HUES64 (cell line): Measurements from ENCODE around the gene BMF.
"Not testable (repeated sequence)": the region's sequence is repeated elsewhere in the genome, so short reads cannot be mapped to it uniquely, and the experiment has no call there.

ENCODE experiments used
- H3K27ac ChIP-seq: 2 replicates; pipeline ENCODE4 v1.7.0; 2013; ENCODE audit warnings: low read depth, low read length, inconsistent platforms
- H3K27me3 ChIP-seq: 2 replicates; pipeline ENCODE4 v1.6.1; 2013; ENCODE audit warnings: mild to moderate bottlenecking, low read length; ENCODE audit not compliant: insufficient read depth
- H3K36me3 ChIP-seq: 2 replicates; pipeline ENCODE4 v1.6.1; 2013; ENCODE audit warnings: mild to moderate bottlenecking, low read length; ENCODE audit not compliant: insufficient read depth
- H3K4me1 ChIP-seq: 2 replicates; pipeline ENCODE4 v1.6.1; 2013; ENCODE audit warnings: mild to moderate bottlenecking, low read length, moderate library complexity; ENCODE audit not compliant: insufficient read depth
- H3K4me3 ChIP-seq: 2 replicates; pipeline ENCODE4 v1.5.1; 2013; ENCODE audit warnings: mild to moderate bottlenecking, low read length, moderate library complexity
- H3K9ac ChIP-seq: 2 replicates; pipeline ENCODE4 v1.6.1; 2013; ENCODE audit warnings: mild to moderate bottlenecking, low read depth, low read length
- H3K9me3 ChIP-seq: 2 replicates; pipeline ENCODE4 v1.6.1; 2013; ENCODE audit warnings: low read depth, low read length; ENCODE audit not compliant: insufficient read depth
- WGBS: fragments of 150-250, 120-280 bp; methylation state at CpG from one replicate; pipeline ENCODE4 v1.1.7; 2013; ENCODE audit warnings: missing lambda C conversion rate; 5-methylcytosine and 5-hydroxymethylcytosine counted together

The BMF gene

GRCh38 chr15:40082195-40082883, 26.3 kb downstream of the BMF start:
- Histone ChIP-seq H3K9ac (peak overlapping the region; percentile 43), H3K36me3 (no peaks in the 10 kb centered on the region), H3K27me3 (peaks cover 19% of the 10 kb centered on the region), H3K4me3 (peak overlapping the region; percentile 35; the same call in 1 of the 2 replicates), H3K4me1 (peaks cover 37% of the 10 kb centered on the region), H3K9me3 (no peaks in the 10 kb centered on the region), H3K27ac (peak overlapping the region; percentile 24; the same call in 1 of the 2 replicates)
- 85% methylated on average over 12 of the region's 12 CpGs for WGBS

GRCh38 chr15:40081691-40082194, 26.9 kb downstream of the BMF start:
- 15% methylated on average over 12 of the region's 12 CpGs for WGBS
- Histone ChIP-seq H3K36me3 (no peaks in the 10 kb centered on the region), H3K4me3 (peak overlapping the region; percentile 35), H3K9me3 (no peaks in the 10 kb centered on the region), H3K9ac (peak overlapping the region; percentile 43), H3K27ac (peak overlapping the region; percentile 24; the same call in 1 of the 2 replicates), H3K4me1 (peaks cover 31% of the 10 kb centered on the region), H3K27me3 (peaks cover 19% of the 10 kb centered on the region)

- no peak overlapping the region for H3K27ac ChIP-seq
- peaks cover 19% of the 10 kb centered on the region for H3K27me3 ChIP-seq
- no peak overlapping the region for H3K4me3 ChIP-seq
- no peaks in the 10 kb centered on the region for H3K36me3 ChIP-seq
- H3K9me3 ChIP-seq = no peaks in the 10 kb centered on the region
- WGBS = 79% methylated on average over 4 of the region's 5 CpGs
- H3K4me1 ChIP-seq = peaks cover 29% of the 10 kb centered on the region
- H3K9ac ChIP-seq = no peak overlapping the region
These were observed 27.8 kb downstream of the BMF start for GRCh38 chr15:40080847-40081246.

- no peak overlapping the region for H3K9ac ChIP-seq
- no peaks in the 10 kb centered on the region for H3K36me3 ChIP-seq
- H3K27ac ChIP-seq = no peak overlapping the region
- no peaks in the 10 kb centered on the region for H3K9me3 ChIP-seq
- H3K4me3 ChIP-seq = no peak overlapping the region
- H3K27me3 ChIP-seq = peaks cover 19% of the 10 kb centered on the region
- WGBS = 79% methylated on average over 1 of the region's 1 CpG
- H3K4me1 ChIP-seq = peaks cover 30% of the 10 kb centered on the region
These were observed 28.6 kb downstream of the BMF start for GRCh38 chr15:40080104-40080503.

- WGBS = 98% methylated on average over 6 of the region's 6 CpGs
- peaks cover 29% of the 10 kb centered on the region for H3K4me1 ChIP-seq
- no peak overlapping the region for H3K9ac ChIP-seq
- H3K4me3 ChIP-seq = no peak overlapping the region
- no peak overlapping the region for H3K27ac ChIP-seq
- H3K36me3 ChIP-seq = no peaks in the 10 kb centered on the region
- H3K9me3 ChIP-seq = no peaks in the 10 kb centered on the region
- peaks cover 19% of the 10 kb centered on the region for H3K27me3 ChIP-seq
These were observed 29.2 kb downstream of the BMF start for GRCh38 chr15:40079456-40079855.

DNA sequence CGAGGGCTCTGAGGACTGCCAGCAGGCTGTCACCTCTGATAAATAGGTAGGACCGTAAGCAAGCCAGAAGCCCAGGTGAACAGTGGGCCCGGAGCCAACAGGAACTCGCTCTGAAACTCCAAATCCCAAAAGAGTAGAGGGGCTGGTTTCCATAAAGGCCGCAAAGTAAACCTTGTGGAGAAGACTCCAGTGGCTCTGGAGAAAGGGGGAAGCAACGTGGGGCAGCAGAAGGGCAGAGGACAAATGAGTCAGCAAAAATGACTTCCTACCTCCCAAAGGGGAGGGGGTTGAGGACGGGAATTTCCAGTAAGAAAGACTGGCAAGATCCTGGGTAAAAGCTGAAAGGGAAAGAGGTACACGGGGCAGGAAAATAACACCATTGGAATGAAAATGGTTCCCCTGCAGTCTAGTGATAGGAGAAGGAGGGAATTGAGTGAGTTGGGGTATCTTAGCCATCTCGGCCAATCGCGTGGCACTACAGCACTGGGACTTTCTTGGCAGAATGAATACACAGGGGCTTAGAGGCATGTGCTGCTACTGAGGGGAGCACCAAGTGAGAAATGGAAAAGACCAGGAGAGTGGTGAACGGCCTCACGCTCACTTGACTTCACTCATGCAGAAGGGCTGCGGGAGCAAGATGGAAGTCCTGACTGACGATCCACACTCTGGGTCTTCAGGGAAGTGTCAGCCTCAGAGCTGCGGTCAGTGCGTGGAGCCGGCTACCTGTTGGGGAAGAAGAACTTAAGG, 33.2 kb downstream of the BMF start:
- no peaks in the 10 kb centered on the region for H3K9me3 ChIP-seq
- H3K9ac ChIP-seq = no peak overlapping the region
- no peaks in the 10 kb centered on the region for H3K36me3 ChIP-seq
- WGBS = 88% methylated on average over 18 of the region's 18 CpGs
- H3K27me3 ChIP-seq = peaks cover 5% of the 10 kb centered on the region; the same call in 1 of the 2 replicates
- no peak overlapping the region for H3K27ac ChIP-seq
- H3K4me3 ChIP-seq = no peak overlapping the region
- peaks cover 5% of the 10 kb centered on the region; the same call in 1 of the 2 replicates for H3K4me1 ChIP-seq

GRCh38 chr15:40074656-40075055, 34.0 kb downstream of the BMF start:
- H3K27me3 ChIP-seq, H3K9ac ChIP-seq, H3K4me3 ChIP-seq, H3K9me3 ChIP-seq, H3K36me3 ChIP-seq, H3K27ac ChIP-seq, H3K4me1 ChIP-seq: not testable (repeated sequence)
- 96% methylated on average over 16 of the region's 27 CpGs for WGBS

GRCh38 chr15:40073716-40074490, 34.8 kb downstream of the BMF start:
- not testable (repeated sequence) for H3K36me3 ChIP-seq, H3K9ac ChIP-seq, H3K27ac ChIP-seq, H3K4me3 ChIP-seq, H3K27me3 ChIP-seq, H3K9me3 ChIP-seq
- 92% methylated on average over 32 of the region's 34 CpGs for WGBS
- peaks cover 11% of the 10 kb centered on the region; the same call in 1 of the 2 replicates for H3K4me1 ChIP-seq

GRCh38 chr15:40072216-40072990, 36.3 kb downstream of the BMF start:
- Histone ChIP-seq H3K9ac (no peak overlapping the region), H3K27ac (no peak overlapping the region), H3K4me1 (peaks cover 20% of the 10 kb centered on the region), H3K27me3 (no peaks in the 10 kb centered on the region), H3K4me3 (no peak overlapping the region), H3K9me3 (no peaks in the 10 kb centered on the region), H3K36me3 (no peaks in the 10 kb centered on the region)
- 90% methylated on average over 34 of the region's 34 CpGs for WGBS

GRCh38 chr15:40070608-40071218, 38.0 kb downstream of the BMF start:
- Histone ChIP-seq H3K4me1 (peaks cover 28% of the 10 kb centered on the region), H3K4me3 (no peak overlapping the region), H3K27ac (no peak overlapping the region), H3K27me3 (no peaks in the 10 kb centered on the region), H3K36me3 (no peaks in the 10 kb centered on the region), H3K9me3 (no peaks in the 10 kb centered on the region), H3K9ac (no peak overlapping the region)
- 94% methylated on average over 8 of the region's 8 CpGs for WGBS
